ENCODE data around the gene PAWR.
"Not testable (repeated sequence)": the region's sequence is repeated elsewhere in the genome, so short reads cannot be mapped to it uniquely, and the experiment has no call there.

The PAWR gene

DNA sequence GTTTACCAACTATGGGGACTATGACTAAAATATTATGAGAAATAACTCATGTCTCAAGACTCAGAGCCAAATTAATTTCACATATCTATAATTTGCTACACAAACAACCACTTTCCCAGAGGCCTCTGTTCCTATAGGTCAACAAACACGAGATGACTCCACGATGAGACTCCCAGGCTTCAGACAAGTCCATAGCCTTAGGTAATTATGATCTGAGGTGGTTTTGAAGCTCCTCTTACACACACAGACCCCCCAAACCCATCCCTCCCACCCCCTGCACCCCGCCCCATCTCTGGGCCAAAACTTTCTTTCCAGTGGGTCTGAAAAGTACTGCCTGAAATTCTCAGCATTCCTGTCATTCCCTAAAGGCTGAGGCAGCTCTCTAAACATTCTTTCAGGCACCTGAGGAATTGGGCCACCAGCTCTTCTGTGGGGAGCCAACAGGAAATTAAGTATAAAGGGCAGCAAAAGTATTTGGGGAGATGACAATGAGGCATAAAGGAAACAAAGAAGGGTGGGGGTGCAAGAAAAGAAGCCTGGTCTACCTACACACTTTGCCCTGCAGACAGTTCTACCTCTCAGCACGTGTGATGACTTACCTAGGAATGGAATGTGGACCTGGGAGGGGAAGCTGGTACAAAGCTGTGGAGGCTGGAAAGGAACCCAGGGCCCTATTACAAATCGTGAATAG lies 143.6 kb downstream of the PAWR start:
- no peak for DNase-seq

DNA sequence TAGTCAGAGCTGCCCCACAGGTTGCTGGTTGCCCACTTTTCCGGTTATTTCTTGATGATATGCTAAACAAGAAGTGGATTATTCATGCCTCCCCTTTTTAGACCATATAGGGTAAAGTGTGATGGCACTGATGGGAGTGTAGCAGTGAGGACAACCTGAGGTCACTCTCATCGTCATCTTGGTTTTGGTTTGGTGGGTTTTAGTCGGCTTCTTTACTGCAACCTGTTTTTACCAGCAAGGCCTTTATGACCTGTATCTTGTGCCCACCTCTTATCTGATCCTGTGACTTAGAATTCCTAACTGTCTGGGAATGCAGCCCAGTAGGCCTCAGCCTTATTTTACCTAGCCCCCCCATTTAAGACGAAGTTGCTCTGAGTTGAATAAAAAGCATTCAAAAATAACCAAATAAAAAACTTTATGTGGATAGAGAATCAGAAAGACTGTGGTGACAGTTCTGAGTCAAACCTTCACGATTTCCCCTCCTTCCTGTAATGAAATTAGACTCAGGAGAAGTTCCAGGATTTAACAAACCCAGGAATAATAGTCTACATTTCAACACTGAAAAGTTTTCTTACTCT lies 144.2 kb downstream of the PAWR start:
- no peak for DNase-seq

DNA sequence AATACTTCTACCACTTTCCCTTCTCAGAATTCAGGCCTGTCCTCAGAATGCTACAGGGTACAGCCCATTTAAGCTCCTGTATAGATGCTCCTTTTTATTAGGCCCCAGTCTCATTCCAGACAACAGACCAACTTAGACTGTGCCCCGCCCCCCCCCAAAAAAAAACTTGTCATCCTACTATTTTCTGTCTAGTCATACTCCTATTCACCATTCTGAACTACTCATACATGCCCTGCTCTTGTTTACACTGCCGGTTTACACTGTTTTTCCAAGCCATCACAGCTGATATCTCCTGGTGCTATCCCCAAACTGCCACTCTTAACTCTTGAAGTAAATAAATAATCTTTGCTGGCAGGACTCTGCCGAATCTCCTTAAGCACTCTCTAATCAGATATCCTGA lies 146.3 kb downstream of the PAWR start:
- DNase-seq, result not testable (repeated sequence)

DNA sequence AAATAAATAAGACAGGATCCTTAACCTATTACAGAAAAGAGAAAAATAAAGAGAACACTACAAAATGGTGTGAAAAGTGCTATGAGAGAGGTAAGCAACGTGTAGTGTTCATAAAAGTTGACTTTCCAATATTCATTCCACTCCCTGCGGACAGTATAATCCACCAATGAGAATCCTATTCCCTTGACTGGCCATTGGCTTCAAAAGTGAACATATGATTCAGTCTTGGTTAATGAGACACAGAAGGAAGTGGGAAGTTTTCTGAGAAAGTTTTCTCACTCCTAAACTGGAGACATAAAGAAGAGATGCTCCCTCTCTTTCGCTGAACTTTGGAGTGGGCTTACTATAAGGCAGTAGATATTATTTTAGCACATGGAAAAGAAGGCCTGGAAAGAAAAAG lies 153.1 kb downstream of the PAWR start:
- no peak for DNase-seq

DNA sequence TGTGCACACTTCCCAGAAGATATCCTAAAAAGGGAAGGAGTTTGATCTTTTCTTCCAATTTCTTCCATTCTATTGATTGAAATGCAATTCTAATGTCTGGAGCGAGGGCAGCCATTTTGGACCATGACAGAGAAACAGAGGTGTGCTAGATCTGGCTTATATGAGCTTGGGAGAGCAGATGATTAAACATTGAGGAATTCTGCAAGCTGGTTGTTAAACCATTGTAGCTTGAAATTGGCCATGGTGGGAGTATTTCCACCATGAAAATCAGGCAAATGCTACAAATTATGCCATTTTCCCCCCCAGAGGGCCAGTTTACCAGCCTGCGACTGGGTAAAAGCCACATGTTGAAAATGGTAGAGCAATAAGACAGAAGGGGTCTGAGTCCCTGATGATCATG lies 155.0 kb downstream of the PAWR start:
- no peak for DNase-seq

Measured in stimulated activated CD4-positive, alpha-beta T cell treated with anti-CD3 and anti-CD28 coated beads, Interleukin-2, amount 100 ng/mL, for 48 hours (primary cell).